HUES64 (cell line): ENCODE data around the gene DENND2A.

ENCODE experiments used
- H3K27ac ChIP-seq: 2 replicates; pipeline ENCODE4 v1.7.0; 2013; ENCODE audit warnings: low read depth, low read length, inconsistent platforms
- H3K27me3 ChIP-seq: 2 replicates; pipeline ENCODE4 v1.6.1; 2013; ENCODE audit warnings: mild to moderate bottlenecking, low read length; ENCODE audit not compliant: insufficient read depth
- H3K36me3 ChIP-seq: 2 replicates; pipeline ENCODE4 v1.6.1; 2013; ENCODE audit warnings: mild to moderate bottlenecking, low read length; ENCODE audit not compliant: insufficient read depth
- H3K4me1 ChIP-seq: 2 replicates; pipeline ENCODE4 v1.6.1; 2013; ENCODE audit warnings: mild to moderate bottlenecking, low read length, moderate library complexity; ENCODE audit not compliant: insufficient read depth
- H3K4me3 ChIP-seq: 2 replicates; pipeline ENCODE4 v1.5.1; 2013; ENCODE audit warnings: mild to moderate bottlenecking, low read length, moderate library complexity
- H3K9ac ChIP-seq: 2 replicates; pipeline ENCODE4 v1.6.1; 2013; ENCODE audit warnings: mild to moderate bottlenecking, low read depth, low read length
- H3K9me3 ChIP-seq: 2 replicates; pipeline ENCODE4 v1.6.1; 2013; ENCODE audit warnings: low read depth, low read length; ENCODE audit not compliant: insufficient read depth
- WGBS: fragments of 150-250, 120-280 bp; methylation state at CpG from one replicate; pipeline ENCODE4 v1.1.7; 2013; ENCODE audit warnings: missing lambda C conversion rate; 5-methylcytosine and 5-hydroxymethylcytosine counted together

The DENND2A gene

GRCh38 chr7:140494867-140495266, 145.7 kb downstream of the DENND2A start:
- Histone ChIP-seq H3K36me3 (no peaks in the 10 kb centered on the region), H3K27me3 (no peaks in the 10 kb centered on the region), H3K27ac (no peak overlapping the region), H3K9me3 (no peaks in the 10 kb centered on the region), H3K4me3 (no peak overlapping the region), H3K4me1 (no peaks in the 10 kb centered on the region), H3K9ac (no peak overlapping the region)
- whole genome bisulfite sequencing, result 95% methylated on average over 9 of the region's 9 CpGs

- Histone ChIP-seq H3K27ac (no peak overlapping the region), H3K4me3 (no peak overlapping the region), H3K4me1 (peaks cover 22% of the 10 kb centered on the region), H3K27me3 (no peaks in the 10 kb centered on the region), H3K9ac (no peak overlapping the region), H3K9me3 (no peaks in the 10 kb centered on the region), H3K36me3 (no peaks in the 10 kb centered on the region)
- 92% methylated on average over 2 of the region's 2 CpGs for WGBS
Observed at GRCh38 chr7:140489026-140489359, 151.6 kb downstream of the DENND2A start.

- Histone ChIP-seq H3K4me1 (peaks cover 29% of the 10 kb centered on the region), H3K4me3 (no peak overlapping the region), H3K9ac (0 out of 2 replicates have a peak overlapping the region, but pooled peaks have one; percentile 1), H3K9me3 (no peaks in the 10 kb centered on the region), H3K27me3 (no peaks in the 10 kb centered on the region), H3K36me3 (no peaks in the 10 kb centered on the region), H3K27ac (peak overlapping the region; percentile 90)
- WGBS, result 72% methylated on average over 14 of the region's 14 CpGs
Observed at GRCh38 chr7:140485500-140486265, 154.9 kb downstream of the DENND2A start.

- H3K27me3 ChIP-seq, result no peaks in the 10 kb centered on the region
- peaks cover 29% of the 10 kb centered on the region for H3K4me1 ChIP-seq
- H3K9me3 ChIP-seq, result no peaks in the 10 kb centered on the region
- H3K36me3 ChIP-seq, result no peaks in the 10 kb centered on the region
- H3K4me3 ChIP-seq, result 0 out of 2 replicates have a peak overlapping the region, but pooled peaks have one; percentile 15
- H3K9ac ChIP-seq, result 0 out of 2 replicates have a peak overlapping the region, but pooled peaks have one; percentile 1
- WGBS, result 26% methylated on average over 5 of the region's 5 CpGs
- H3K27ac ChIP-seq, result peak overlapping the region; percentile 90
Observed at GRCh38 chr7:140484951-140485499, 155.6 kb downstream of the DENND2A start.

GRCh38 chr7:140484479-140484878, 156.1 kb downstream of the DENND2A start:
- WGBS, result 71% methylated on average over 2 of the region's 3 CpGs
- H3K4me3 ChIP-seq, result 0 out of 2 replicates have a peak overlapping the region, but pooled peaks have one; percentile 15
- no peaks in the 10 kb centered on the region for H3K36me3 ChIP-seq
- no peaks in the 10 kb centered on the region for H3K27me3 ChIP-seq
- no peaks in the 10 kb centered on the region for H3K9me3 ChIP-seq
- H3K9ac ChIP-seq, result peak overlapping the region; percentile 18; the same call in 1 of the 2 replicates
- H3K27ac ChIP-seq, result peak overlapping the region; percentile 90; the same call in 1 of the 2 replicates
- peaks cover 33% of the 10 kb centered on the region for H3K4me1 ChIP-seq

- H3K27me3 ChIP-seq, result no peaks in the 10 kb centered on the region
- no peaks in the 10 kb centered on the region for H3K36me3 ChIP-seq
- H3K4me1 ChIP-seq, result peaks cover 30% of the 10 kb centered on the region
- H3K9ac ChIP-seq, result no peak overlapping the region
- 30% methylated on average over 2 of the region's 2 CpGs for WGBS
- H3K27ac ChIP-seq, result peak overlapping the region; percentile 93; the same call in 1 of the 2 replicates
- H3K9me3 ChIP-seq, result no peaks in the 10 kb centered on the region
- peak overlapping the region; percentile 98 for H3K4me3 ChIP-seq
Observed at GRCh38 chr7:140479739-140480084, 160.9 kb downstream of the DENND2A start.

- H3K9me3 ChIP-seq, result no peaks in the 10 kb centered on the region
- H3K27ac ChIP-seq, result peak within 1 kb of the TSS; percentile 93
Observed at GRCh38 chr7:140479062-140479738, 161.4 kb downstream of the DENND2A start, which contains the start of gene MKRN1. Gene MKRN1 (minus strand): TSS chr7:140479505. CDS start chr7:140479344, 161 bp downstream.

GRCh38 chr7:140478246-140479061, 162.2 kb downstream of the DENND2A start:
- peak overlapping the region; percentile 98 for H3K4me3 ChIP-seq
- peak overlapping the region; percentile 93 for H3K27ac ChIP-seq
- under 1% methylated on average over 67 of the region's 69 CpGs for WGBS

More at GRCh38 chr7:140479062-140479738, 161.4 kb downstream of the DENND2A start, which contains the start of gene MKRN1:
- Histone ChIP-seq H3K27me3 (no peaks in the 10 kb centered on the region), H3K4me1 (peaks cover 26% of the 10 kb centered on the region), H3K36me3 (no peaks in the 10 kb centered on the region), H3K9ac (peak within 1 kb of the TSS; percentile 93), H3K4me3 (peak within 1 kb of the TSS; percentile 98)
- under 1% methylated on average over 71 of the region's 71 CpGs for WGBS

GRCh38 chr7:140476698-140477261, 163.8 kb downstream of the DENND2A start:
- Histone ChIP-seq H3K4me3 (peak overlapping the region; percentile 98), H3K27me3 (no peaks in the 10 kb centered on the region), H3K9me3 (no peaks in the 10 kb centered on the region), H3K27ac (no peak overlapping the region; the same call in 1 of the 2 replicates), H3K4me1 (peaks cover 17% of the 10 kb centered on the region), H3K9ac (no peak overlapping the region), H3K36me3 (peaks cover 3% of the 10 kb centered on the region)
- 80% methylated on average over 11 of the region's 11 CpGs for WGBS

More at GRCh38 chr7:140478246-140479061, 162.2 kb downstream of the DENND2A start:
- H3K9ac ChIP-seq, result peak overlapping the region; percentile 93
- peaks cover 19% of the 10 kb centered on the region for H3K4me1 ChIP-seq
- H3K27me3 ChIP-seq, result no peaks in the 10 kb centered on the region
- no peaks in the 10 kb centered on the region for H3K36me3 ChIP-seq
- no peaks in the 10 kb centered on the region for H3K9me3 ChIP-seq

- 80% methylated on average over 1 of the region's 2 CpGs for WGBS
- no peaks in the 10 kb centered on the region for H3K27me3 ChIP-seq
- no peak overlapping the region for H3K4me3 ChIP-seq
- no peak overlapping the region for H3K27ac ChIP-seq
- H3K36me3 ChIP-seq, result peaks cover 12% of the 10 kb centered on the region
- H3K9me3 ChIP-seq, result no peaks in the 10 kb centered on the region
- peaks cover 17% of the 10 kb centered on the region for H3K4me1 ChIP-seq
- no peak overlapping the region for H3K9ac ChIP-seq
Observed at GRCh38 chr7:140475747-140476333, 164.8 kb downstream of the DENND2A start.
